ENCODE results near the gene SPHK2. TPM values are rescaled to one million over a fixed set of nuclear protein-coding genes. Genes with fewer than 3 reads are reported as not detected.

SPHK2 gene
- total RNA-seq, 4 donors from 2014 or later: 7.8 to 12.4 (median 9.2) TPM

DNA sequence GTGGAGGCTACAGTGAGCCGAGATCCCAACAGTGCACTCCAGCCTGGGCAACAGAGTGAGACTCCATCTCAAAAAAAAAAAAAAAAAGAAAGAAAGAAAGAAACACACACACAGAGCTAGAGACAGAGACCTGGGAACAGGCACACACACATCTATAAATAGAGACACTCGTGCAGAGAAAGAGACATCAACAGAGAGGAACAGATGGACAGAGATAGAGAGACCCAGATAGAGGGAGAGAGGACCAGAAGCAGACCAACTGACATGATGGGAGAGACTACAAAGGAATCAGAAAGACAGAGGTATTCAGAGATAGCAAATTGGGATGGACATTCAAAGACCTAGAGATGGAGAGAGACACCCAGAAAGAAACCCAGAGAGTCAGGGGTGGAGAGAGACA lies 28.8 kb downstream of the SPHK2 start:
- H3K4me3 ChIP-seq: no peak overlapping the region
- H3K27me3 ChIP-seq: no peaks in the 10 kb centered on the region
- TF ChIP-seq, protein P1, sequence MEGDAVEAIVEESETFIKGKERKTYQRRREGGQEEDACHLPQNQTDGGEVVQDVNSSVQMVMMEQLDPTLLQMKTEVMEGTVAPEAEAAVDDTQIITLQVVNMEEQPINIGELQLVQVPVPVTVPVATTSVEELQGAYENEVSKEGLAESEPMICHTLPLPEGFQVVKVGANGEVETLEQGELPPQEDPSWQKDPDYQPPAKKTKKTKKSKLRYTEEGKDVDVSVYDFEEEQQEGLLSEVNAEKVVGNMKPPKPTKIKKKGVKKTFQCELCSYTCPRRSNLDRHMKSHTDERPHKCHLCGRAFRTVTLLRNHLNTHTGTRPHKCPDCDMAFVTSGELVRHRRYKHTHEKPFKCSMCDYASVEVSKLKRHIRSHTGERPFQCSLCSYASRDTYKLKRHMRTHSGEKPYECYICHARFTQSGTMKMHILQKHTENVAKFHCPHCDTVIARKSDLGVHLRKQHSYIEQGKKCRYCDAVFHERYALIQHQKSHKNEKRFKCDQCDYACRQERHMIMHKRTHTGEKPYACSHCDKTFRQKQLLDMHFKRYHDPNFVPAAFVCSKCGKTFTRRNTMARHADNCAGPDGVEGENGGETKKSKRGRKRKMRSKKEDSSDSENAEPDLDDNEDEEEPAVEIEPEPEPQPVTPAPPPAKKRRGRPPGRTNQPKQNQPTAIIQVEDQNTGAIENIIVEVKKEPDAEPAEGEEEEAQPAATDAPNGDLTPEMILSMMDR (IDR thresholded peaks at IDR 0.05 in 4 of 5, conservative IDR thresholded peaks at IDR 0.05 in 1 of 5): no peak
- no peak for TF ChIP-seq POLR2A (IDR thresholded peaks at IDR 0.05)
- intact Hi-C loops (cut with DNase I; ENCODE audit: low total_unique reads): loop anchor here (5.0 kb wide), 1 partner anchor 69 kb away; the partner anchor contains the start of gene MAMSTR
- no peak for ATAC-seq
- in situ Hi-C loops (cut with MboI; ENCODE audit: low sequenced_read_pairs in 4 of 4): loop anchor here in 2 of 4 donors (5.0 to 25.0 kb wide), 3 partner anchors 89 to 194 kb away; partner anchors contain the start of genes IZUMO1 (in 2 of the 2) and RASIP1 (in 2 of the 2)
- H3K27ac ChIP-seq: no peak overlapping the region
- H3K9me3 ChIP-seq: no peaks in the 10 kb centered on the region
- DNase-seq: no peak
- peaks cover 14 to 23% of the 10 kb centered on the region in 2 donors for H3K4me1 ChIP-seq
- no peaks in the 10 kb centered on the region for H3K36me3 ChIP-seq

- ATAC-seq (no peak), DNase-seq (no peak)
- no peaks in the 10 kb centered on the region for H3K9me3 ChIP-seq
- H3K4me3 ChIP-seq: no peak overlapping the region
- H3K27ac ChIP-seq: no peak overlapping the region
- H3K27me3 ChIP-seq: no peaks in the 10 kb centered on the region
- H3K4me1 ChIP-seq: peaks cover under 1 to 2% of the 10 kb centered on the region in 2 donors
- intact Hi-C loops (cut with DNase I; ENCODE audit: low total_unique reads): no loop called here
- no peaks in the 10 kb centered on the region for H3K36me3 ChIP-seq
- TF ChIP-seq, protein P1 (IDR thresholded peaks at IDR 0.05 in 4 of 5, conservative IDR thresholded peaks at IDR 0.05 in 1 of 5): no peak
- TF ChIP-seq POLR2A (IDR thresholded peaks at IDR 0.05): no peak
- in situ Hi-C loops (cut with MboI; ENCODE audit: low sequenced_read_pairs in 4 of 4): loop anchor here in 1 of 4 donors (10.0 kb wide), 1 partner anchor 64 kb away; the partner anchor contains the start of gene MAMSTR
Measured at GRCh38 chr19:48650974-48651682, 31.8 kb downstream of the SPHK2 start.

DNA sequence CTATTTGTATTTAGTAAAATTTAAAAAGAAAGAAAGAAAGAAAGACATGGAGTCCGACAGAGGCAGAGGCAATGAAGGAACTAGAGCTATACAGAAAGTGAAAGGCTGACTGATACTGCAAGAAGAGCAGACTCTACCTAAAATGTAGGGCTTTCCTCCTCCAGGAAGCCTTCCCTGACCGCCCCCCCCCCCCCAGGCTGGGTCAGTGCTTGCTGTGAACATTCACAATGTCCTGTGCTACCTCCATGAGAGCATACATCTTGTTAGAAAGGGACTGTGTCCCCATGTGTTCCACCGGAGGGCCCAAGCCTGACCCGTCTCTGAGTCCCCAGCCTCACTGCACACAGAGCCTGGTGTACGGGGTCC lies 32.4 kb downstream of the SPHK2 start:
- Histone ChIP-seq H3K27ac (no peak overlapping the region), H3K9me3 (no peaks in the 10 kb centered on the region), H3K4me3 (no peak overlapping the region), H3K27me3 (no peaks in the 10 kb centered on the region), H3K36me3 (no peaks in the 10 kb centered on the region), H3K4me1 (no peaks in the 10 kb centered on the region)
- TF ChIP-seq, protein P1 (IDR thresholded peaks at IDR 0.05 in 4 of 5, conservative IDR thresholded peaks at IDR 0.05 in 1 of 5): no peak
- in situ Hi-C loops (cut with MboI; ENCODE audit: low sequenced_read_pairs in 4 of 4): loop anchor here in 1 of 4 donors (10.0 kb wide), 1 partner anchor 63 kb away; the partner anchor contains the start of gene MAMSTR
- DNase-seq (no peak), ATAC-seq (no peak)
- intact Hi-C loops (cut with DNase I; ENCODE audit: low total_unique reads): no loop called here

DNA sequence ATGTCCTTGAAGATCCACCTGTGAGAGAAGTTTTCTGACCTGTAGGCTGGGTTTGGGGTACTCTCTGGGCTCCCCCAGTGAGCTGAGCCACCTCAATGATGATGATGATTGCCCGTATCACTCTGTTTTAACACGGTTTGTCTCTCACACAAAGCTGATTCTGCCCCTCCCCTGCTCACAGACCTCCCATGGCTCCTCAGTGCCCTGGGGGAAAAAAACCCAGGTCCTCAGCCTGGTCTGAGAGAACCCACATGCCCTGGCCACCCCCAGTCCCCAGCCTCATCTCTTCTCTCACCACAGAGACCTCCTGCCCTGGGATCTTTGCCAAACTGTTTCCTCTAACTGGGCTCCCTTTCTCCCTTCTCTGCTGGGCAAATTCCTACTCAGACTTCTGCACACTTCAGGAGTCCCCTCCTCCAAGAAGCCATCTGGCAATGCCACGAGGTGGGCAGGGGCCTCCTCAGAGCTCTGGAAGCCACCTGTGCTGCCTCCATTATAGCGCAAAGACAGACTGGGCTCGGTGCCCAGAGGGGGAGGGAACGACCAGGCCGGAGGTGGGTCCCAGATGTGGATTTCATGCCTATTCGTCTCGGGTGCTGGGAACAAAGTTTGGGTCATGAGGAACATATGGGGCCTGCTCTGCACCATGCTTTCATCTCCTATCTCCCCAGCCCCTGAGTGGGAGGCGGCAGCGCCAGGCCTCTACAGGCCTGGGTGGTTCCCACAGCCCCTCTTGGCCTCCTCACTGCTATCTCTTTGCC lies 35.2 kb downstream of the SPHK2 start:
- TF ChIP-seq, protein P1 (IDR thresholded peaks at IDR 0.05 in 4 of 5, conservative IDR thresholded peaks at IDR 0.05 in 1 of 5): no peak
- TF ChIP-seq POLR2A (IDR thresholded peaks at IDR 0.05): no peak

More for the DNA sequence above, 35.2 kb downstream of the SPHK2 start:
- H3K9me3 ChIP-seq: no peaks in the 10 kb centered on the region
- H3K4me3 ChIP-seq: no peak overlapping the region
- H3K27me3 ChIP-seq: no peaks in the 10 kb centered on the region
- no peak overlapping the region for H3K27ac ChIP-seq
- no peaks in the 10 kb centered on the region for H3K4me1 ChIP-seq
- no peaks in the 10 kb centered on the region for H3K36me3 ChIP-seq
- ATAC-seq: no peak
- intact Hi-C loops (cut with DNase I; ENCODE audit: low total_unique reads): no loop called here
- no peak for DNase-seq
- in situ Hi-C loops (cut with MboI; ENCODE audit: low sequenced_read_pairs in 4 of 4): loop anchor here in 1 of 4 donors (10.0 kb wide), 1 partner anchor 60 kb away; the partner anchor contains the start of gene MAMSTR
